Measurements from ENCODE around the gene CCNK.

CCNK gene

DNA sequence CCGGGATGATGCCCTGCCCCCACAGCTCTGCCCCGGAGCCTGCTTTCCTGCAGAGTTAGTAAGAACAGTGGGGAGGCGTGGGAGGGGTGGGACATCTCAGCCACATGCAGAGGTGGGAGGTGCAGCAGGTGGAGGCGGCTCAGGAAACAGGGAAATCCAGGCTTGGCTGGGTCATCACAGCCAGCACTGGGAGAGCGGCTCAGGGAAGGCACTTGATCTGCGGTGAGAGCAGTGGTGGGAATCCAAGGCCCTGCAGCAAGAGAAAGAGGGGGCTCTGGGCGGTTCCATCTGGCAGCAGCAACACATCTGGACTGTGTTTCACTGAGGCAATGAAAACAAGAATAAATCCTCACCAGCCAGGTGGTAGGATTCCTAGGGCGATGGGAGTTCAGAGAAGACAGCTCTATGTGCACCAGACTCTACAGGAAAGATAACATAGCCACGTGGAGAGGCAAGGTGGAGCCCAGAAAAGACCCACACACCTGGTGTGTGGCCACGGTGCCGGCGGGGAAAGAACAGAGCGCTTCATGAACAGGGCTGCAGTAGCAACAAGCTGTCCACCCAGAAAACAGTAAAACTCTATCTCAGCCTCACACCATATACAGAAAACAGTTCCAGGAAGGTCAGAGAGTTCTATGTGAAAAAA is 65.1 kb downstream of the CCNK start:
- Mint-ChIP-seq H3K27ac (no peak overlapping the region), H3K36me3 (ENCODE audit: low read depth) (no peaks in the 10 kb centered on the region), H3K9me3 (no peaks in the 10 kb centered on the region), H3K4me1 (peaks cover 93% of the 10 kb centered on the region), H3K27me3 (ENCODE audit: low read depth, poor library complexity) (peaks cover 6% of the 10 kb centered on the region), H3K4me3 (peak overlapping the region; percentile 25)
- TF ChIP-seq, protein P1, sequence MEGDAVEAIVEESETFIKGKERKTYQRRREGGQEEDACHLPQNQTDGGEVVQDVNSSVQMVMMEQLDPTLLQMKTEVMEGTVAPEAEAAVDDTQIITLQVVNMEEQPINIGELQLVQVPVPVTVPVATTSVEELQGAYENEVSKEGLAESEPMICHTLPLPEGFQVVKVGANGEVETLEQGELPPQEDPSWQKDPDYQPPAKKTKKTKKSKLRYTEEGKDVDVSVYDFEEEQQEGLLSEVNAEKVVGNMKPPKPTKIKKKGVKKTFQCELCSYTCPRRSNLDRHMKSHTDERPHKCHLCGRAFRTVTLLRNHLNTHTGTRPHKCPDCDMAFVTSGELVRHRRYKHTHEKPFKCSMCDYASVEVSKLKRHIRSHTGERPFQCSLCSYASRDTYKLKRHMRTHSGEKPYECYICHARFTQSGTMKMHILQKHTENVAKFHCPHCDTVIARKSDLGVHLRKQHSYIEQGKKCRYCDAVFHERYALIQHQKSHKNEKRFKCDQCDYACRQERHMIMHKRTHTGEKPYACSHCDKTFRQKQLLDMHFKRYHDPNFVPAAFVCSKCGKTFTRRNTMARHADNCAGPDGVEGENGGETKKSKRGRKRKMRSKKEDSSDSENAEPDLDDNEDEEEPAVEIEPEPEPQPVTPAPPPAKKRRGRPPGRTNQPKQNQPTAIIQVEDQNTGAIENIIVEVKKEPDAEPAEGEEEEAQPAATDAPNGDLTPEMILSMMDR (IDR thresholded peaks at IDR 0.05), result no peak
- DNase-seq, result peak; percentile 43

DNA sequence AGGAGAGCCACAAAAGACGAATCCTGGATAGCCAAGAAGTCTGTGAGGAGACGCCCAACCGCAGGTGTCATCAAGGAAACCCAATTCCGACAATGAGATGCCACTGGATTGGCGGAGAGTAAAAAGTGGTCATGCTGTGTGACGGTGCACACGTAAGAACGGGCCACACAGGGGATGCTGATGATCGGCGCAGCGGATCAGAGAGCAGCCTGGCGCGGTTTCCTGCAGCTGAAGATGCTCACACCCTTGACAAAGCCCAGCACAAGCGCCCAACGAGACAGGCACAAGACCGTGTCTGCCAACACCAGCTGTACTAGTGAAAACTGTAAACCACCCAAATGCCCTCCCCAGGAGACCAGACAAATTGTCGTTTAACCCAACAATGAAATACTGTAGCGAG is 67.0 kb downstream of the CCNK start:
- peaks cover 78% of the 10 kb centered on the region for H3K4me1 Mint-ChIP-seq
- TF ChIP-seq, protein P1 (IDR thresholded peaks at IDR 0.05), result no peak
- H3K36me3 Mint-ChIP-seq (ENCODE audit: low read depth), result no peaks in the 10 kb centered on the region
- no peaks in the 10 kb centered on the region for H3K9me3 Mint-ChIP-seq
- DNase-seq, result no peak
- peaks cover 6% of the 10 kb centered on the region for H3K27me3 Mint-ChIP-seq (ENCODE audit: low read depth, poor library complexity)
- H3K4me3 Mint-ChIP-seq, result no peak overlapping the region
- no peak overlapping the region for H3K27ac Mint-ChIP-seq

DNA sequence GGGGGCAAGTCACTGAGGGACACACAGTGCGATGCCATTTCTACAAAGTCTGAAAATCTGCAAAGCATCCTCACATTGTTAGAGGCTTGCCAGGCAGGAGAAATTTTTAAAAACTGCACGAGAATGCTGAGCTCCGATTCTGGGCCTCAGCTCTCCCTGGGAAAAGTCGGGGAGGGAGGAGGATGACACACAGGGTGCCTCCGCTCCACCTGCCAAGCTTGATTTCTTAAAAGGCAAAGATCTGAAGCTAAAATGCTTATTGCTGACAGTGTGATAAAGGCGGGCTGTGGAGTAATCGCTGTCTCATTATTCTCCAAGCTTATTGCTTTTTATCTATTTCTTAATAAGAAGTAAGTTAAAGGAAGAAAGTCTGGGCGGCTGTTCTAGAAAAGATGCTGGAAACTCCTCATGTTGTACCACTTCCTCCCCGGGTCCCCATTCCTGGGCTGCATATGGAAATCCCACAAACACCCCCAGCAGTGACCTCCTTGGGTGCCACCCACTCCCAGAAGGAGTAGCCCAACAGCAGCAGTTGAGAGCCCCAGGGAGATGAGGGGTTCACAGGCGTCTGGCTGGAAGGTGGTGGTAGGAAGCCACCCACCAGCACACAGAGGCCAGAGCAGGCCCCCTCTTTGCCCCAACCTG is 67.8 kb downstream of the CCNK start:
- no peak overlapping the region for H3K4me3 Mint-ChIP-seq
- peaks cover 6% of the 10 kb centered on the region for H3K27me3 Mint-ChIP-seq (ENCODE audit: low read depth, poor library complexity)
- no peak for DNase-seq
- no peak overlapping the region for H3K27ac Mint-ChIP-seq
- peaks cover 73% of the 10 kb centered on the region for H3K4me1 Mint-ChIP-seq
- no peaks in the 10 kb centered on the region for H3K36me3 Mint-ChIP-seq (ENCODE audit: low read depth)
- H3K9me3 Mint-ChIP-seq, result no peaks in the 10 kb centered on the region
- TF ChIP-seq, protein P1 (IDR thresholded peaks at IDR 0.05), result no peak

DNA sequence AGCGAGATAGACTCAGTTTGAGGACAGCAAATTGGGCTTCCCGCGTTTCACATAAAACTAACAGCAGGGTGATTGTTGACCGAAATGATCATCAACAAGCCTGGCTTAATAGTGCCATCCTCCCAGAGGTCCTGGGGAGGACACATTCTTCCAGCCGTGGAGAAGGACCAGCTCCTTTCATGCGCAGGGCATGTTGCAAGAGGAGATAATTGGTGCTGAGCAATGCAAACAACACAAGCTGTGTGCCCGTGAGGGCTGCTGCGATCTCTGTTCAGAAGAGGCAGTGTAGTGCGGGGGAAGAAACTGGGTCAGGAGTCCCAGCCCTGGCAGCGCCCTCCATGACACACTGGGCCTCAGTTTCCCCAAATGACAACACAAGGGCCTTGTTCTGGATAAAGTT is 68.5 kb downstream of the CCNK start:
- peaks cover 69% of the 10 kb centered on the region for H3K4me1 Mint-ChIP-seq
- no peaks in the 10 kb centered on the region for H3K9me3 Mint-ChIP-seq
- no peak for DNase-seq
- H3K27me3 Mint-ChIP-seq (ENCODE audit: low read depth, poor library complexity), result peaks cover 5% of the 10 kb centered on the region
- H3K27ac Mint-ChIP-seq, result peak overlapping the region; percentile 80
- TF ChIP-seq, protein P1 (IDR thresholded peaks at IDR 0.05), result no peak
- no peak overlapping the region for H3K4me3 Mint-ChIP-seq
- H3K36me3 Mint-ChIP-seq (ENCODE audit: low read depth), result no peaks in the 10 kb centered on the region

DNA sequence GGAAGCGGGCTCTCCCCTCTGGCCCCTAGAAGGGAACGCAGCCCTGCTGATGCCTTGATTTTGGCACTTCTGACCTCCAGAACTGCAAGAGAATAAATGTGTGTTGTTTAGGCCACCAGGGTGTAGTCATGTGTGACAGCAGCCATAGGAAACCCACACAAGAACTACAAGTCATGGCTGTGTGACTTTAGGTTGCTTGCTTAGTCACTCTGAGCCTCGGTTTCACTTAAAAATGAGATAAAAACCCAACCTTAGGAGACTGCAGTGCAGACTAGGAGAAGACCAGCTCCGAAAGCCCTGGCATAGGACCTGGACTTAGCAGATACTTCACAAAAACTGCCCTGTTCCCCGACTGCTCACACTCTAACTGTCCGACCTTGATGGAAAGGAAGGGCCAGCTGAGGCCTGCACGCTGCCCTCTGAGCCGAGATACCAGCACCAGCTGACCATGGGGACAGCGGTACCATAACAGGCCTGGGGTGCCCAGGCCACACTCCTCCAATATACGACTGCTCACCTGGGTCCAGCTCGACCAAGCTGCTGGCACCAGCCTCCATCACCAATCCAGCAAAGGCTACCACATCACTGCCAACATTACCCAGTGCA is 69.3 kb downstream of the CCNK start:
- Mint-ChIP-seq H3K4me1 (peaks cover 64% of the 10 kb centered on the region), H3K4me3 (no peak overlapping the region), H3K9me3 (no peaks in the 10 kb centered on the region), H3K36me3 (ENCODE audit: low read depth) (no peaks in the 10 kb centered on the region), H3K27me3 (ENCODE audit: low read depth, poor library complexity) (peaks cover 3% of the 10 kb centered on the region), H3K27ac (peak overlapping the region; percentile 27)
- TF ChIP-seq, protein P1 (IDR thresholded peaks at IDR 0.05), result no peak
- DNase-seq, result no peak
